CD4-positive, alpha-beta memory T cell (primary cell): ENCODE measurements around the gene KRT32. TPM values are rescaled to one million over a fixed set of nuclear protein-coding genes. Genes with fewer than 3 reads are reported as not detected.
"Not testable (repeated sequence)": the region's sequence is repeated elsewhere in the genome, so short reads cannot be mapped to it uniquely, and the experiment has no call there.

Source experiments
- CTCF ChIA-PET: fragments of 350-600 bp; sonication (Branson Sonifier 250); formaldehyde crosslinking; loops from one replicate; lab custom pipeline; 2021; ENCODE audit warnings: inconsistent platforms; ENCODE audit not compliant: partially characterized antibody; lab: Charles Lee
- POLR2A ChIA-PET: fragments of 350-600 bp; sonication (Branson Sonifier 250); formaldehyde crosslinking; loops from one replicate; lab custom pipeline; 2021; ENCODE audit not compliant: partially characterized antibody; lab: Charles Lee
- DNase-seq, 5 donors: peaks; one replicate each; pipeline versions ENCODE4 v3.0.0 to v3.0.0-alpha.2; 2020 to 2022; ENCODE audit warnings: mixed read lengths in 1 of 5
- H3K27ac ChIP-seq: one replicate; pipeline ENCODE4 v1.7.0; 2013; ENCODE audit warnings: low read depth, low read length
- H3K27me3 ChIP-seq: 2 replicates; pipeline ENCODE4 v1.7.0; 2013; ENCODE audit warnings: mild to moderate bottlenecking, low read length, moderate library complexity; ENCODE audit not compliant: insufficient read depth
- H3K36me3 ChIP-seq: 2 replicates; pipeline ENCODE4 v1.7.0; 2013; ENCODE audit warnings: mild to moderate bottlenecking, low read length, moderate library complexity; ENCODE audit not compliant: insufficient read depth
- H3K4me1 ChIP-seq: 2 replicates; pipeline ENCODE4 v1.7.0; 2013; ENCODE audit warnings: mild to moderate bottlenecking, low read length, moderate library complexity; ENCODE audit not compliant: insufficient read depth
- H3K4me3 ChIP-seq, 2 donors: one replicate each; pipeline ENCODE4 v1.7.0; 2013; ENCODE audit warnings: low read length in 2 of 2, mild to moderate bottlenecking in 1 of 2
- H3K9me3 ChIP-seq, 2 donors: one replicate each; pipeline ENCODE4 v1.7.0; 2013; ENCODE audit warnings: low read length in 2 of 2, control low read depth in 1 of 2; ENCODE audit not compliant: control insufficient read depth in 1 of 2
- H3K27ac Mint-ChIP-seq, 7 donors: one replicate each; pipeline ENCODE4 v1.8.0; 2020 to 2021; ENCODE audit warnings: mixed read lengths in 7 of 7, mild to moderate bottlenecking in 6 of 7, inconsistent platforms in 3 of 7, moderate library complexity in 3 of 7
- H3K27me3 Mint-ChIP-seq, 2 donors: one replicate each; pipeline ENCODE4 v1.8.0; 2020 to 2021; ENCODE audit warnings: mixed read lengths in 2 of 2
- H3K36me3 Mint-ChIP-seq, 2 donors: one replicate each; pipeline ENCODE4 v1.8.0; 2020 to 2021; ENCODE audit warnings: mixed read lengths in 2 of 2, inconsistent platforms in 1 of 2, mild to moderate bottlenecking in 1 of 2
- H3K4me1 Mint-ChIP-seq, 4 donors: one replicate each; pipeline ENCODE4 v1.8.0; 2020 to 2021; ENCODE audit warnings: mixed read lengths in 4 of 4, mild to moderate bottlenecking in 1 of 4
- H3K4me3 Mint-ChIP-seq, 8 donors: one replicate each; pipeline ENCODE4 v1.8.0; 2020 to 2021; ENCODE audit warnings: mixed read lengths in 8 of 8, mild to moderate bottlenecking in 7 of 8, moderate library complexity in 6 of 8, inconsistent platforms in 3 of 8
- H3K9me3 Mint-ChIP-seq, 8 donors: one replicate each; pipeline ENCODE4 v1.8.0; 2020 to 2021; ENCODE audit warnings: mixed read lengths in 8 of 8, mild to moderate bottlenecking in 5 of 8, inconsistent platforms in 3 of 8, moderate library complexity in 1 of 8
- intact Hi-C: fragments of 100-400 bp; cut with micrococcal nuclease; formaldehyde crosslinking; loops from one replicate; pipeline ENCODE4 v1.15.1; 2023
- polyA plus RNA-seq, 2 donors: library from polyadenylated mRNA; unstranded; fragments of 300-500 nt; fragmentation: Illumina TruSeq; gene quantifications; one replicate each; pipeline ENCODE4 v1.2.3, GENCODE V29; 2021
- total RNA-seq, 2 experiments: library from RNA; stranded (reverse); gene quantifications; one replicate each; pipeline ENCODE4 v1.2.3, GENCODE V29; 2021

The KRT32 gene
- total and polyA plus RNA-seq, 4 experiments from 2014 or later = not detected

DNA sequence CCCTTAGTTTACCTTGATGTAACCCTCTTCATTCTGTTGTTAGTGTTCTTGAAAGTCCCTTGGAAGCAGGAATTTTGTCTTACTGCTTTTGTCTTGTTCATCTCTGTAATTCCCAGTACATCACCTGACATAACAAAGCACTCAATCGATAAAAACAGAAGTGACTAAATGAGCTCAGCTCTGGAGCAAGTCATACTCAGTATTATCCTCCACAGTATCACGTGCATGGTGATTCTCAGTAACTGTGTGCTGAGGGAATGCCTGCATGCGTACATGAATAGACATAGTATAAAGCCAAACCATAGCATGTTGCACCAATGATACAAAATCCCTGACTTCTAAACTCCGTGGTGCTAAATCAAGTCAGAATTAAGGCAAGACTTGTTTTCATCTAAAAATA is 33.6 kb downstream of the KRT32 start:
- Histone ChIP-seq H3K27me3 (no peaks in the 10 kb centered on the region), H3K9me3 (no peaks in the 10 kb centered on the region), H3K36me3 (no peaks in the 10 kb centered on the region), H3K4me3 (no peak overlapping the region), H3K4me1 (no peaks in the 10 kb centered on the region), H3K27ac (no peak overlapping the region)
- Mint-ChIP-seq H3K27ac (peak overlapping the region in 1 of 7 donors; percentile 26), H3K4me1 (peaks cover 0 to 5% (median under 1%) of the 10 kb centered on the region in 4 donors), H3K27me3 (peaks cover 1 to 7% of the 10 kb centered on the region in 2 donors), H3K4me3 (no peak overlapping the region), H3K36me3 (no peaks in the 10 kb centered on the region), H3K9me3 (no peaks in the 10 kb centered on the region)
- POLR2A ChIA-PET = no interaction called here
- CTCF ChIA-PET = interaction anchor here (0.6 kb wide), 1 partner anchor 229 kb away, joined by 3 read pairs; no protein-coding TSS in a partner anchor
- DNase-seq = no peak
- intact Hi-C loops = no loop called here

GRCh38 chr17:41430376-41430775 is 36.8 kb downstream of the KRT32 start:
- H3K36me3 Mint-ChIP-seq, DNase-seq, intact Hi-C loops, H3K9me3 Mint-ChIP-seq, POLR2A ChIA-PET, H3K4me1 Mint-ChIP-seq, H3K36me3 ChIP-seq, H3K4me3 ChIP-seq, H3K27ac ChIP-seq, CTCF ChIA-PET, H3K27me3 ChIP-seq, H3K4me3 Mint-ChIP-seq, H3K27ac Mint-ChIP-seq, H3K9me3 ChIP-seq, H3K27me3 Mint-ChIP-seq, H3K4me1 ChIP-seq: not testable (repeated sequence)

DNA sequence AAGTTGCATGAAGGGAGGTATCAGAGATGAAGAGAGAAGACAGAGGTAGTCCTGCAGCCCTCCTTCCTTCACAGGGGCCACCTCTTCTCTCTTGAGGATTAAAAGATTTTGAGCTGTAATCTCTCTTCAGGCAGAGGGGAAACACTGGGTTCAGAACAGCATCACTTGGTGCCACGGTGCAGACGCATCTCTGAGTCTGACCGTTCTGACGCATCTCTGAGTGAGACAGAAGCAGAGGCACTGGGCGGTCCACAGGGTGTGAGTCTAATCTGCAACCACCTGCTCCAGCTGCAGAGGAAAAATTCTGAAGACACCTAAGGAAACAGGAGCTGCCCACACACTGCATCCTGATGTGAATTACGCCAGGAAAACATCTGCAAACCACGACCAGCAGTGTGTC is 37.5 kb downstream of the KRT32 start:
- no peak for DNase-seq
- Histone ChIP-seq H3K4me3 (no peak overlapping the region), H3K36me3 (no peaks in the 10 kb centered on the region), H3K27me3 (no peaks in the 10 kb centered on the region), H3K27ac (no peak overlapping the region), H3K9me3 (no peaks in the 10 kb centered on the region), H3K4me1 (no peaks in the 10 kb centered on the region)
- no peaks in the 10 kb centered on the region for H3K36me3 Mint-ChIP-seq
- intact Hi-C loops = no loop called here
- H3K9me3 Mint-ChIP-seq = peaks cover 0 to 2% (median 0%) of the 10 kb centered on the region in 8 donors
- ChIA-PET POLR2A (no interaction called here), CTCF (no interaction called here)
- no peak overlapping the region for H3K4me3 Mint-ChIP-seq
- peaks cover 1 to 7% of the 10 kb centered on the region in 2 donors for H3K27me3 Mint-ChIP-seq
- H3K27ac Mint-ChIP-seq = no peak overlapping the region
- H3K4me1 Mint-ChIP-seq = peaks cover 0 to 5% (median 2%) of the 10 kb centered on the region in 4 donors

- H3K4me3 Mint-ChIP-seq = no peak overlapping the region
- no peaks in the 10 kb centered on the region for H3K36me3 Mint-ChIP-seq
- no peak for DNase-seq
- ChIA-PET POLR2A (no interaction called here), CTCF (no interaction called here)
- H3K27me3 ChIP-seq = no peaks in the 10 kb centered on the region
- H3K36me3 ChIP-seq = no peaks in the 10 kb centered on the region
- peaks cover 0 to 3% (median 0%) of the 10 kb centered on the region in 4 donors for H3K4me1 Mint-ChIP-seq
- no peak overlapping the region for H3K27ac ChIP-seq
- no peaks in the 10 kb centered on the region for H3K4me1 ChIP-seq
- intact Hi-C loops = no loop called here
- H3K27me3 Mint-ChIP-seq = peaks cover 1 to 7% of the 10 kb centered on the region in 2 donors
- no peak overlapping the region for H3K27ac Mint-ChIP-seq
- H3K9me3 Mint-ChIP-seq = peaks cover 0 to 2% (median 0%) of the 10 kb centered on the region in 8 donors
- no peak overlapping the region for H3K4me3 ChIP-seq
- H3K9me3 ChIP-seq = no peaks in the 10 kb centered on the region
These were observed 38.4 kb downstream of the KRT32 start for GRCh38 chr17:41428591-41429291.

GRCh38 chr17:41424111-41424635 is 43.0 kb downstream of the KRT32 start, which contains the start of gene KRT37:
Gene KRT37, minus strand, starts transcription at chr17:41424585. Its CDS starts 62 bp downstream, at chr17:41424523.
- Mint-ChIP-seq H3K9me3 (peaks cover 0 to 2% (median 0%) of the 10 kb centered on the region in 8 donors), H3K27ac (no peak within 1 kb of the TSS), H3K4me3 (no peak within 1 kb of the TSS), H3K27me3 (peaks cover 0 to 2% of the 10 kb centered on the region in 2 donors), H3K4me1 (peaks cover 5 to 16% (median 6%) of the 10 kb centered on the region in 4 donors), H3K36me3 (no peaks in the 10 kb centered on the region)
- ChIA-PET POLR2A (no interaction called here), CTCF (no interaction called here)
- H3K4me1 ChIP-seq = no peaks in the 10 kb centered on the region
- no peaks in the 10 kb centered on the region for H3K9me3 ChIP-seq
- no peaks in the 10 kb centered on the region for H3K36me3 ChIP-seq
- intact Hi-C loops = no loop called here
- H3K4me3 ChIP-seq = no peak within 1 kb of the TSS
- H3K27me3 ChIP-seq = no peaks in the 10 kb centered on the region
- H3K27ac ChIP-seq = no peak within 1 kb of the TSS
- DNase-seq = no peak

- H3K36me3 ChIP-seq, POLR2A ChIA-PET, intact Hi-C loops, H3K9me3 ChIP-seq, H3K4me1 ChIP-seq, H3K27ac ChIP-seq, H3K36me3 Mint-ChIP-seq, H3K4me3 Mint-ChIP-seq, H3K27me3 ChIP-seq, H3K27ac Mint-ChIP-seq, H3K4me3 ChIP-seq, H3K9me3 Mint-ChIP-seq, CTCF ChIA-PET, H3K27me3 Mint-ChIP-seq, DNase-seq: not testable (repeated sequence)
- peaks cover 7 to 18% (median 8%) of the 10 kb centered on the region in 4 donors for H3K4me1 Mint-ChIP-seq
These were observed 44.6 kb downstream of the KRT32 start for GRCh38 chr17:41422586-41422985.

DNA sequence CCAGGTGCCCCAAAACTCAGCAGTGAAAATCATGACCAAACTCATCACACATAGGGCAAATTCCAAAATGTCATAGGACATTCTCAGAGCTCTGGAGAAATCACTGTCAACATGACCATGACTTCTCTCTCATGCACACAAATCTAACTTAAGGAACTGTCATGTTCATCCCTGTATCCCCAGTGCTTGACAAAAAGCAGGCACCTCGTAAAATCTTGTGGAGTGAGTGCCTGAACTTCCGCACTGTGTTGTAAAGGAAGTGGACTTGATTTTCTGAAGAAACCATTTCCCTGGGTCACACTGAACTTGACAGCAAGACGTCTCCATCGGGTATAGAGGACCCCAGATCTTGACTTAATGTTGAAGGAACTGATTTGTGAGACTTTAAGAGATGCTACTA is 45.6 kb downstream of the KRT32 start:
- no peaks in the 10 kb centered on the region for H3K36me3 ChIP-seq
- POLR2A ChIA-PET = no interaction called here
- H3K27me3 Mint-ChIP-seq = no peaks in the 10 kb centered on the region
- no peak overlapping the region for H3K27ac ChIP-seq
- intact Hi-C loops = no loop called here
- no peaks in the 10 kb centered on the region for H3K27me3 ChIP-seq
- no peak for DNase-seq
- peaks cover 6% of the 10 kb centered on the region for H3K4me1 ChIP-seq
- H3K27ac Mint-ChIP-seq = peak overlapping the region in 2 of 7 donors; percentile 32 to 39
- H3K4me3 Mint-ChIP-seq = no peak overlapping the region
- CTCF ChIA-PET = no interaction called here
- no peaks in the 10 kb centered on the region for H3K9me3 Mint-ChIP-seq
- H3K36me3 Mint-ChIP-seq = no peaks in the 10 kb centered on the region
- no peak overlapping the region for H3K4me3 ChIP-seq
- H3K4me1 Mint-ChIP-seq = peaks cover 7 to 24% (median 10%) of the 10 kb centered on the region in 4 donors
- H3K9me3 ChIP-seq = no peaks in the 10 kb centered on the region
